NB4 (cell line): ENCODE data around the gene APOL4.
"Not testable (repeated sequence)": the region's sequence is repeated elsewhere in the genome, so short reads cannot be mapped to it uniquely, and the experiment has no call there.

Experiments used
- DNase-seq: peaks from one replicate; pipeline ENCODE4 v3.0.0; 2010; ENCODE audit warnings: low read depth
- H3K4me3 ChIP-seq: one replicate; pipeline ENCODE4 v1.5.1; 2011; ENCODE audit warnings: mild to moderate bottlenecking, low read depth, low read length, moderate library complexity
- CTCF ChIP-seq: IDR thresholded peaks from one replicate; pipeline ENCODE4 v1.5.1; 2012; ENCODE audit warnings: low read depth, low read length
- MAX ChIP-seq: IDR thresholded peaks from 2 replicates; pipeline ENCODE4 v1.6.1; 2011; ENCODE audit warnings: low read depth, low read length
- MYC ChIP-seq: IDR thresholded peaks from 2 replicates; pipeline ENCODE4 v1.6.1; 2011; ENCODE audit warnings: low read depth, low read length
- POLR2A ChIP-seq: IDR thresholded peaks from 2 replicates; pipeline ENCODE4 v1.6.1; 2011; ENCODE audit warnings: mild to moderate bottlenecking; ENCODE audit not compliant: insufficient read length; ENCODE audit errors: extremely low read depth

The APOL4 gene

GRCh38 chr22:36156119-36156514, 45.5 kb downstream of the APOL4 start:
- DNase-seq, result no peak
- no peak overlapping the region for H3K4me3 ChIP-seq
- TF ChIP-seq MAX (no peak), MYC (no peak), CTCF (no peak), POLR2A (no peak)

GRCh38 chr22:36155702-36156101, 45.9 kb downstream of the APOL4 start:
- H3K4me3 ChIP-seq, result no peak overlapping the region
- no peak for TF ChIP-seq MAX
- TF ChIP-seq MYC, result no peak
- TF ChIP-seq CTCF, result no peak
- TF ChIP-seq POLR2A, result no peak

GRCh38 chr22:36154423-36154945, 47.1 kb downstream of the APOL4 start:
- no peak for DNase-seq

More at GRCh38 chr22:36155702-36156101, 45.9 kb downstream of the APOL4 start:
- no peak for DNase-seq

GRCh38 chr22:36153501-36154422, 47.8 kb downstream of the APOL4 start:
- no peak for TF ChIP-seq MYC
- TF ChIP-seq POLR2A, result no peak
- TF ChIP-seq MAX, result no peak
- TF ChIP-seq CTCF, result no peak
- no peak for DNase-seq
- H3K4me3 ChIP-seq, result no peak overlapping the region

More at GRCh38 chr22:36154423-36154945, 47.1 kb downstream of the APOL4 start:
- TF ChIP-seq MYC (no peak), CTCF (no peak), MAX (no peak), POLR2A (no peak)
- H3K4me3 ChIP-seq, result no peak overlapping the region

GRCh38 chr22:36152821-36153220, 48.8 kb downstream of the APOL4 start:
- DNase-seq, result not testable (repeated sequence)

GRCh38 chr22:36152088-36152487, 49.5 kb downstream of the APOL4 start:
- DNase-seq, result no peak
- no peak for TF ChIP-seq MAX
- TF ChIP-seq MYC, result no peak
- no peak for TF ChIP-seq POLR2A
- H3K4me3 ChIP-seq, result no peak overlapping the region

More at GRCh38 chr22:36152821-36153220, 48.8 kb downstream of the APOL4 start:
- H3K4me3 ChIP-seq, result not testable (repeated sequence)
